Measurements from ENCODE around the gene OPRM1. TPM values are rescaled to one million over a fixed set of nuclear protein-coding genes. Genes with fewer than 3 reads are reported as not detected.

OPRM1 gene
- total RNA-seq, 1 donor from 2014 or later: not detected

GRCh38 chr6:154086510-154086909 lies 47.5 kb downstream of the OPRM1 start:
- TF ChIP-seq CTCF (IDR thresholded peaks at IDR 0.05): no peak
- ATAC-seq: no peak
- no peak overlapping the region for H3K27ac ChIP-seq

GRCh38 chr6:154092326-154092962 lies 53.4 kb downstream of the OPRM1 start:
- Histone ChIP-seq H3K27me3 (no peaks in the 10 kb centered on the region), H3K4me3 (no peak overlapping the region), H3K36me3 (no peaks in the 10 kb centered on the region), H3K4me1 (no peaks in the 10 kb centered on the region), H3K27ac (no peak overlapping the region), H3K9me3 (no peaks in the 10 kb centered on the region)
- DNase-seq (no peak), ATAC-seq (no peak)
- intact Hi-C loops (cut with DNase I): no loop called here
- no peak for TF ChIP-seq CTCF (IDR thresholded peaks at IDR 0.05)

More at GRCh38 chr6:154086510-154086909, 47.5 kb downstream of the OPRM1 start:
- Histone ChIP-seq H3K27me3 (no peaks in the 10 kb centered on the region), H3K4me1 (no peaks in the 10 kb centered on the region), H3K9me3 (no peaks in the 10 kb centered on the region), H3K4me3 (no peak overlapping the region), H3K36me3 (no peaks in the 10 kb centered on the region)
- intact Hi-C loops (cut with DNase I): no loop called here
- DNase-seq: no peak

- intact Hi-C loops (cut with DNase I): no loop called here
- ATAC-seq: no peak
- Histone ChIP-seq H3K36me3 (no peaks in the 10 kb centered on the region), H3K27me3 (no peaks in the 10 kb centered on the region), H3K9me3 (no peaks in the 10 kb centered on the region), H3K4me1 (no peaks in the 10 kb centered on the region), H3K27ac (no peak overlapping the region), H3K4me3 (no peak overlapping the region)
- TF ChIP-seq CTCF (IDR thresholded peaks at IDR 0.05): no peak
- no peak for DNase-seq
These were observed 54.4 kb downstream of the OPRM1 start for GRCh38 chr6:154093231-154094044.

GRCh38 chr6:154095571-154095970 lies 56.5 kb downstream of the OPRM1 start:
- H3K4me3 ChIP-seq: no peak overlapping the region

GRCh38 chr6:154096316-154096715 lies 57.3 kb downstream of the OPRM1 start:
- Histone ChIP-seq H3K36me3 (no peaks in the 10 kb centered on the region), H3K9me3 (no peaks in the 10 kb centered on the region), H3K4me3 (no peak overlapping the region), H3K4me1 (no peaks in the 10 kb centered on the region), H3K27me3 (no peaks in the 10 kb centered on the region), H3K27ac (no peak overlapping the region)
- DNase-seq (no peak), ATAC-seq (no peak)
- no peak for TF ChIP-seq CTCF (IDR thresholded peaks at IDR 0.05)
- intact Hi-C loops (cut with DNase I): no loop called here

More at GRCh38 chr6:154095571-154095970, 56.5 kb downstream of the OPRM1 start:
- no peak for TF ChIP-seq CTCF (IDR thresholded peaks at IDR 0.05)
- H3K4me1 ChIP-seq: no peaks in the 10 kb centered on the region
- DNase-seq (no peak), ATAC-seq (no peak)
- intact Hi-C loops (cut with DNase I): no loop called here
- no peaks in the 10 kb centered on the region for H3K27me3 ChIP-seq
- H3K36me3 ChIP-seq: no peaks in the 10 kb centered on the region
- H3K27ac ChIP-seq: no peak overlapping the region
- H3K9me3 ChIP-seq: no peaks in the 10 kb centered on the region
